WTC11 (cell line): ENCODE data around the gene CAB39. TPM values are rescaled to one million over a fixed set of nuclear protein-coding genes. Genes with fewer than 3 reads are reported as not detected.

Source experiments
- ATAC-seq: fragments of 200-7000 bp; cut with Tn5 transposase; 2 replicates; pipeline ENCODE4 v1.10.0; 2021; ENCODE audit warnings: mild to moderate bottlenecking, moderate library complexity
- CTCF ChIA-PET: fragments of 300-600 bp; sonication (Branson Sonifier 250); formaldehyde crosslinking; loops from one replicate; lab custom pipeline; 2021; ENCODE audit warnings: antibody characterized with exemption; lab: Charles Lee
- POLR2A ChIA-PET: fragments of 350-600 bp; sonication (Branson Sonifier 250); formaldehyde crosslinking; loops from one replicate; lab custom pipeline; 2021; ENCODE audit warnings: antibody characterized with exemption; lab: Charles Lee
- DNase-seq: peaks from one replicate; pipeline ENCODE4 v3.0.0; 2021; ENCODE audit warnings: low spot score
- H3K27ac Mint-ChIP-seq: 2 replicates; pipeline ENCODE4 v1.8.0; 2021; ENCODE audit warnings: mixed read lengths
- H3K27me3 Mint-ChIP-seq: 2 replicates; pipeline ENCODE4 v1.8.0; 2021; ENCODE audit warnings: low read depth, mild to moderate bottlenecking, moderate library complexity, mixed read lengths
- H3K36me3 Mint-ChIP-seq: 2 replicates; pipeline ENCODE4 v1.8.0; 2021; ENCODE audit warnings: mixed read lengths
- H3K4me1 Mint-ChIP-seq: 2 replicates; pipeline ENCODE4 v1.8.0; 2022; ENCODE audit warnings: mixed read lengths
- H3K4me3 Mint-ChIP-seq: 2 replicates; pipeline ENCODE4 v1.8.0; 2021; ENCODE audit warnings: mild to moderate bottlenecking, moderate library complexity, mixed read lengths
- H3K9me3 Mint-ChIP-seq: 2 replicates; pipeline ENCODE4 v1.8.0; 2021; ENCODE audit warnings: mixed read lengths
- ESRRA ChIP-seq: sonication (generic); formaldehyde crosslinking; IDR thresholded peaks from 2 replicates; pipeline ENCODE4 v1.8.1; 2022; ENCODE audit warnings: mild to moderate bottlenecking, missing genetic modification reagents, borderline replicate concordance
- FOXK1 ChIP-seq: sonication (generic); formaldehyde crosslinking; IDR thresholded peaks from 2 replicates; pipeline ENCODE4 v1.8.0; 2022; ENCODE audit warnings: mild to moderate bottlenecking, moderate library complexity, missing genetic modification reagents
- KAT7 ChIP-seq: sonication (generic); formaldehyde crosslinking; IDR thresholded peaks from 2 replicates; pipeline ENCODE4 v1.8.1; 2023; ENCODE audit warnings: missing genetic modification reagents, mild to moderate bottlenecking, borderline replicate concordance
- OVOL2 ChIP-seq: fragments of 250-450 bp; sonication (Bioruptor Pico); IDR thresholded peaks from 2 replicates; pipeline ENCODE4 v1.9.0; 2021; ENCODE audit warnings: mild to moderate bottlenecking, borderline replicate concordance
- PRRX2 ChIP-seq: fragments of 250-450 bp; sonication (Bioruptor Pico); IDR thresholded peaks from 2 replicates; pipeline ENCODE4 v1.8.0; 2021; ENCODE audit warnings: mild to moderate bottlenecking
- SOX15 ChIP-seq: fragments of 250-450 bp; sonication (Bioruptor Pico); IDR thresholded peaks from 2 replicates; pipeline ENCODE4 v1.9.0; 2021; ENCODE audit warnings: mild to moderate bottlenecking
- TCF7 ChIP-seq: sonication (generic); formaldehyde crosslinking; IDR thresholded peaks from 2 replicates; pipeline ENCODE4 v1.8.0; 2022; ENCODE audit warnings: mild to moderate bottlenecking, low read depth, missing genetic modification reagents, moderate library complexity
- ZNF219 ChIP-seq: sonication (generic); formaldehyde crosslinking; IDR thresholded peaks from 2 replicates; pipeline ENCODE4 v1.8.0; 2023; ENCODE audit warnings: missing genetic modification reagents, mild to moderate bottlenecking, borderline replicate concordance
- ZNF416 ChIP-seq: fragments of 250-450 bp; sonication (Bioruptor Pico); IDR thresholded peaks from 2 replicates; pipeline ENCODE4 v1.9.0; 2021; ENCODE audit warnings: mild to moderate bottlenecking, inconsistent platforms
- total RNA-seq: library from RNA; stranded (reverse); gene quantifications from 3 replicates; pipeline ENCODE4 v1.2.3, GENCODE V29; 2021
- TF ChIP-seq, protein P1 (sequence below): fragments of 200-600 bp; IDR thresholded peaks from 2 replicates; pipeline ENCODE4 v1.8.0; 2022; ENCODE audit warnings: antibody characterized with exemption
- TF ChIP-seq, protein P2 (sequence below): sonication (generic); formaldehyde crosslinking; IDR thresholded peaks from 2 replicates; pipeline ENCODE4 v1.8.0; 2022; ENCODE audit warnings: mild to moderate bottlenecking, missing genetic modification reagents
- TF ChIP-seq, protein P3 (sequence below): fragments of 250-450 bp; sonication (Bioruptor Pico); IDR thresholded peaks from 2 replicates; pipeline ENCODE4 v1.9.0; 2021; ENCODE audit warnings: mild to moderate bottlenecking, borderline replicate concordance
- TF ChIP-seq, protein P4 (sequence below): sonication (generic); formaldehyde crosslinking; conservative IDR thresholded peaks from 2 replicates; pipeline ENCODE4 v1.8.1; 2022; ENCODE audit warnings: mild to moderate bottlenecking, missing genetic modification reagents
- TF ChIP-seq, protein P5 (sequence below): sonication (generic); formaldehyde crosslinking; IDR thresholded peaks from 2 replicates; pipeline ENCODE4 v1.8.1; 2022; ENCODE audit warnings: low read depth, missing genetic modification reagents, borderline replicate concordance
- TF ChIP-seq, protein P6 (sequence below): sonication (generic); formaldehyde crosslinking; IDR thresholded peaks from 2 replicates; pipeline ENCODE4 v1.8.0; 2023; ENCODE audit warnings: mild to moderate bottlenecking, missing genetic modification reagents
- TF ChIP-seq, protein P7 (sequence below): sonication (generic); formaldehyde crosslinking; IDR thresholded peaks from 2 replicates; pipeline ENCODE4 v1.8.1; 2023; ENCODE audit warnings: mild to moderate bottlenecking, missing genetic modification reagents
- TF ChIP-seq, protein P8 (sequence below): fragments of 250-450 bp; sonication (Bioruptor Pico); IDR thresholded peaks from 2 replicates; pipeline ENCODE4 v1.9.0; 2021; ENCODE audit warnings: mild to moderate bottlenecking

CAB39 gene
- total RNA-seq, 1 experiment from 2014 or later: 36.9 TPM

DNA sequence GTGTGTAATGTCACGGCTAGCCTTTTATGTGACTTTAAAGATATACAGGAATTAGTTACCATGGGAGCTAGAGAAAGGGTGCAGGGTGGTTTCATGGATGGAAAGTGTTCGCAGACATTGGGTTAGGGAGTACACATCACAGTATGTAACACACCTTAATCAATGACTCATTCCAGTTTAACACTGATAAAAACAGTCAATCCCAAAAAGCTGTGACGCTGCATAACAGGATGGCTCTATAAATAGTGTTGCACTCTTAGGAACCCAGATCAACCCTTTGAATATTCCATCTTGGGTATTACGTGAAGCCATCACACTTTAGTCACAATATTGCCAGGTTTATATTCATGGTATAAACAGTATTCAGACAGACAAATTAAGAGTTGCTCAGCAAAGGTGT, 33.6 kb downstream of the CAB39 start (continued):
- TF ChIP-seq, protein P1, sequence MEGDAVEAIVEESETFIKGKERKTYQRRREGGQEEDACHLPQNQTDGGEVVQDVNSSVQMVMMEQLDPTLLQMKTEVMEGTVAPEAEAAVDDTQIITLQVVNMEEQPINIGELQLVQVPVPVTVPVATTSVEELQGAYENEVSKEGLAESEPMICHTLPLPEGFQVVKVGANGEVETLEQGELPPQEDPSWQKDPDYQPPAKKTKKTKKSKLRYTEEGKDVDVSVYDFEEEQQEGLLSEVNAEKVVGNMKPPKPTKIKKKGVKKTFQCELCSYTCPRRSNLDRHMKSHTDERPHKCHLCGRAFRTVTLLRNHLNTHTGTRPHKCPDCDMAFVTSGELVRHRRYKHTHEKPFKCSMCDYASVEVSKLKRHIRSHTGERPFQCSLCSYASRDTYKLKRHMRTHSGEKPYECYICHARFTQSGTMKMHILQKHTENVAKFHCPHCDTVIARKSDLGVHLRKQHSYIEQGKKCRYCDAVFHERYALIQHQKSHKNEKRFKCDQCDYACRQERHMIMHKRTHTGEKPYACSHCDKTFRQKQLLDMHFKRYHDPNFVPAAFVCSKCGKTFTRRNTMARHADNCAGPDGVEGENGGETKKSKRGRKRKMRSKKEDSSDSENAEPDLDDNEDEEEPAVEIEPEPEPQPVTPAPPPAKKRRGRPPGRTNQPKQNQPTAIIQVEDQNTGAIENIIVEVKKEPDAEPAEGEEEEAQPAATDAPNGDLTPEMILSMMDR: no peak
- no peak for TF ChIP-seq ZNF416 (CRISPR knock-in tag)

DNA sequence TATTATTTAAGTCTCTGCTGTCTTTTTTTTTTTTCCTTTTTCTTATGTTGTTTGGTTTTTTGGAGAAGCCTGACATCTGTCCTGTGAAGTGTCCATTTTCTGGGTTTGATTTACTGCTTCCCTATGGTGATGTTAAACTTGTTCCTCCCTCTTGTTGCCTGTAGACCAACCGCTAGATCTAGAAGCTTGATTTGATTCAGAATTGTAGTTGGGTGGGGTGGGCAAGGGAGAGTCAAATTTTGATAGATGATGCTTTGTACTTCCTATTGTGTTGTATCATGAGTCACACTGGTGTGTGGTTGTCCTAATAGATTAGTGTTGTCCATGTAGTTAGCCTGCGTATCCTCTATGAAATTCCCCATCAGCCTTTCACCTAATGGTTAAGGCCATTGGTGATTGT, 35.4 kb downstream of the CAB39 start:
- Mint-ChIP-seq H3K36me3 (peaks cover 3% of the 10 kb centered on the region; the same call in 1 of the 2 replicates), H3K4me1 (no peaks in the 10 kb centered on the region), H3K9me3 (peaks cover 5% of the 10 kb centered on the region; the same call in 1 of the 2 replicates), H3K27me3 (no peaks in the 10 kb centered on the region), H3K4me3 (no peak overlapping the region), H3K27ac (peak overlapping the region; percentile 83; the same call in 1 of the 2 replicates)
- DNase-seq (no peak), ATAC-seq (no peak)
- ChIA-PET POLR2A (no interaction called here), CTCF (no interaction called here)
- no peak for TF ChIP-seq ZNF219 (CRISPR knock-in tag)
- TF ChIP-seq, protein P2, sequence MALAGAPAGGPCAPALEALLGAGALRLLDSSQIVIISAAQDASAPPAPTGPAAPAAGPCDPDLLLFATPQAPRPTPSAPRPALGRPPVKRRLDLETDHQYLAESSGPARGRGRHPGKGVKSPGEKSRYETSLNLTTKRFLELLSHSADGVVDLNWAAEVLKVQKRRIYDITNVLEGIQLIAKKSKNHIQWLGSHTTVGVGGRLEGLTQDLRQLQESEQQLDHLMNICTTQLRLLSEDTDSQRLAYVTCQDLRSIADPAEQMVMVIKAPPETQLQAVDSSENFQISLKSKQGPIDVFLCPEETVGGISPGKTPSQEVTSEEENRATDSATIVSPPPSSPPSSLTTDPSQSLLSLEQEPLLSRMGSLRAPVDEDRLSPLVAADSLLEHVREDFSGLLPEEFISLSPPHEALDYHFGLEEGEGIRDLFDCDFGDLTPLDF (CRISPR knock-in tag): no peak
- TF ChIP-seq, protein P3, sequence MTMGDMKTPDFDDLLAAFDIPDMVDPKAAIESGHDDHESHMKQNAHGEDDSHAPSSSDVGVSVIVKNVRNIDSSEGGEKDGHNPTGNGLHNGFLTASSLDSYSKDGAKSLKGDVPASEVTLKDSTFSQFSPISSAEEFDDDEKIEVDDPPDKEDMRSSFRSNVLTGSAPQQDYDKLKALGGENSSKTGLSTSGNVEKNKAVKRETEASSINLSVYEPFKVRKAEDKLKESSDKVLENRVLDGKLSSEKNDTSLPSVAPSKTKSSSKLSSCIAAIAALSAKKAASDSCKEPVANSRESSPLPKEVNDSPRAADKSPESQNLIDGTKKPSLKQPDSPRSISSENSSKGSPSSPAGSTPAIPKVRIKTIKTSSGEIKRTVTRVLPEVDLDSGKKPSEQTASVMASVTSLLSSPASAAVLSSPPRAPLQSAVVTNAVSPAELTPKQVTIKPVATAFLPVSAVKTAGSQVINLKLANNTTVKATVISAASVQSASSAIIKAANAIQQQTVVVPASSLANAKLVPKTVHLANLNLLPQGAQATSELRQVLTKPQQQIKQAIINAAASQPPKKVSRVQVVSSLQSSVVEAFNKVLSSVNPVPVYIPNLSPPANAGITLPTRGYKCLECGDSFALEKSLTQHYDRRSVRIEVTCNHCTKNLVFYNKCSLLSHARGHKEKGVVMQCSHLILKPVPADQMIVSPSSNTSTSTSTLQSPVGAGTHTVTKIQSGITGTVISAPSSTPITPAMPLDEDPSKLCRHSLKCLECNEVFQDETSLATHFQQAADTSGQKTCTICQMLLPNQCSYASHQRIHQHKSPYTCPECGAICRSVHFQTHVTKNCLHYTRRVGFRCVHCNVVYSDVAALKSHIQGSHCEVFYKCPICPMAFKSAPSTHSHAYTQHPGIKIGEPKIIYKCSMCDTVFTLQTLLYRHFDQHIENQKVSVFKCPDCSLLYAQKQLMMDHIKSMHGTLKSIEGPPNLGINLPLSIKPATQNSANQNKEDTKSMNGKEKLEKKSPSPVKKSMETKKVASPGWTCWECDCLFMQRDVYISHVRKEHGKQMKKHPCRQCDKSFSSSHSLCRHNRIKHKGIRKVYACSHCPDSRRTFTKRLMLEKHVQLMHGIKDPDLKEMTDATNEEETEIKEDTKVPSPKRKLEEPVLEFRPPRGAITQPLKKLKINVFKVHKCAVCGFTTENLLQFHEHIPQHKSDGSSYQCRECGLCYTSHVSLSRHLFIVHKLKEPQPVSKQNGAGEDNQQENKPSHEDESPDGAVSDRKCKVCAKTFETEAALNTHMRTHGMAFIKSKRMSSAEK (CRISPR knock-in tag): no peak
- TF ChIP-seq PRRX2 (CRISPR knock-in tag): no peak
- TF ChIP-seq, protein P4, sequence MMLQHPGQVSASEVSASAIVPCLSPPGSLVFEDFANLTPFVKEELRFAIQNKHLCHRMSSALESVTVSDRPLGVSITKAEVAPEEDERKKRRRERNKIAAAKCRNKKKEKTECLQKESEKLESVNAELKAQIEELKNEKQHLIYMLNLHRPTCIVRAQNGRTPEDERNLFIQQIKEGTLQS (CRISPR knock-in tag): no peak
- TF ChIP-seq SOX15 (CRISPR knock-in tag): no peak
- TF ChIP-seq, protein P5, sequence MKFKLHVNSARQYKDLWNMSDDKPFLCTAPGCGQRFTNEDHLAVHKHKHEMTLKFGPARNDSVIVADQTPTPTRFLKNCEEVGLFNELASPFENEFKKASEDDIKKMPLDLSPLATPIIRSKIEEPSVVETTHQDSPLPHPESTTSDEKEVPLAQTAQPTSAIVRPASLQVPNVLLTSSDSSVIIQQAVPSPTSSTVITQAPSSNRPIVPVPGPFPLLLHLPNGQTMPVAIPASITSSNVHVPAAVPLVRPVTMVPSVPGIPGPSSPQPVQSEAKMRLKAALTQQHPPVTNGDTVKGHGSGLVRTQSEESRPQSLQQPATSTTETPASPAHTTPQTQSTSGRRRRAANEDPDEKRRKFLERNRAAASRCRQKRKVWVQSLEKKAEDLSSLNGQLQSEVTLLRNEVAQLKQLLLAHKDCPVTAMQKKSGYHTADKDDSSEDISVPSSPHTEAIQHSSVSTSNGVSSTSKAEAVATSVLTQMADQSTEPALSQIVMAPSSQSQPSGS: no peak
- TF ChIP-seq, protein P6, sequence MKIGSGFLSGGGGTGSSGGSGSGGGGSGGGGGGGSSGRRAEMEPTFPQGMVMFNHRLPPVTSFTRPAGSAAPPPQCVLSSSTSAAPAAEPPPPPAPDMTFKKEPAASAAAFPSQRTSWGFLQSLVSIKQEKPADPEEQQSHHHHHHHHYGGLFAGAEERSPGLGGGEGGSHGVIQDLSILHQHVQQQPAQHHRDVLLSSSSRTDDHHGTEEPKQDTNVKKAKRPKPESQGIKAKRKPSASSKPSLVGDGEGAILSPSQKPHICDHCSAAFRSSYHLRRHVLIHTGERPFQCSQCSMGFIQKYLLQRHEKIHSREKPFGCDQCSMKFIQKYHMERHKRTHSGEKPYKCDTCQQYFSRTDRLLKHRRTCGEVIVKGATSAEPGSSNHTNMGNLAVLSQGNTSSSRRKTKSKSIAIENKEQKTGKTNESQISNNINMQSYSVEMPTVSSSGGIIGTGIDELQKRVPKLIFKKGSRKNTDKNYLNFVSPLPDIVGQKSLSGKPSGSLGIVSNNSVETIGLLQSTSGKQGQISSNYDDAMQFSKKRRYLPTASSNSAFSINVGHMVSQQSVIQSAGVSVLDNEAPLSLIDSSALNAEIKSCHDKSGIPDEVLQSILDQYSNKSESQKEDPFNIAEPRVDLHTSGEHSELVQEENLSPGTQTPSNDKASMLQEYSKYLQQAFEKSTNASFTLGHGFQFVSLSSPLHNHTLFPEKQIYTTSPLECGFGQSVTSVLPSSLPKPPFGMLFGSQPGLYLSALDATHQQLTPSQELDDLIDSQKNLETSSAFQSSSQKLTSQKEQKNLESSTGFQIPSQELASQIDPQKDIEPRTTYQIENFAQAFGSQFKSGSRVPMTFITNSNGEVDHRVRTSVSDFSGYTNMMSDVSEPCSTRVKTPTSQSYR (CRISPR knock-in tag): no peak
- TF ChIP-seq FOXK1 (CRISPR knock-in tag): no peak
- TF ChIP-seq, protein P7, sequence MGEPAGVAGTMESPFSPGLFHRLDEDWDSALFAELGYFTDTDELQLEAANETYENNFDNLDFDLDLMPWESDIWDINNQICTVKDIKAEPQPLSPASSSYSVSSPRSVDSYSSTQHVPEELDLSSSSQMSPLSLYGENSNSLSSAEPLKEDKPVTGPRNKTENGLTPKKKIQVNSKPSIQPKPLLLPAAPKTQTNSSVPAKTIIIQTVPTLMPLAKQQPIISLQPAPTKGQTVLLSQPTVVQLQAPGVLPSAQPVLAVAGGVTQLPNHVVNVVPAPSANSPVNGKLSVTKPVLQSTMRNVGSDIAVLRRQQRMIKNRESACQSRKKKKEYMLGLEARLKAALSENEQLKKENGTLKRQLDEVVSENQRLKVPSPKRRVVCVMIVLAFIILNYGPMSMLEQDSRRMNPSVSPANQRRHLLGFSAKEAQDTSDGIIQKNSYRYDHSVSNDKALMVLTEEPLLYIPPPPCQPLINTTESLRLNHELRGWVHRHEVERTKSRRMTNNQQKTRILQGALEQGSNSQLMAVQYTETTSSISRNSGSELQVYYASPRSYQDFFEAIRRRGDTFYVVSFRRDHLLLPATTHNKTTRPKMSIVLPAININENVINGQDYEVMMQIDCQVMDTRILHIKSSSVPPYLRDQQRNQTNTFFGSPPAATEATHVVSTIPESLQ: no peak
- TF ChIP-seq, protein P8, sequence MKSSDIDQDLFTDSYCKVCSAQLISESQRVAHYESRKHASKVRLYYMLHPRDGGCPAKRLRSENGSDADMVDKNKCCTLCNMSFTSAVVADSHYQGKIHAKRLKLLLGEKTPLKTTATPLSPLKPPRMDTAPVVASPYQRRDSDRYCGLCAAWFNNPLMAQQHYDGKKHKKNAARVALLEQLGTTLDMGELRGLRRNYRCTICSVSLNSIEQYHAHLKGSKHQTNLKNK (CRISPR knock-in tag): no peak
- TF ChIP-seq OVOL2 (CRISPR knock-in tag): no peak
- TF ChIP-seq TCF7 (CRISPR knock-in tag): no peak
- no peak for TF ChIP-seq ESRRA
- TF ChIP-seq KAT7 (CRISPR knock-in tag): no peak
